Left lung (tissue), 10 donors: ENCODE results near the gene SUSD5. TPM values are rescaled to one million over a fixed set of nuclear protein-coding genes. Genes with fewer than 3 reads are reported as not detected.

ENCODE experiments used
- ATAC-seq: fragments of 200-7000 bp; cut with Tn5 transposase; one replicate; pipeline ENCODE4 v1.9.1; 2020; ENCODE audit warnings: moderate library complexity
- DNase-seq, 4 donors: peaks; one replicate each; pipeline ENCODE4 v3.0.0-alpha.2; 2013 to 2020
- H3K27ac ChIP-seq, 2 donors: fragments of 200-600 bp; sonication (generic) in 1 of 2; one replicate each; pipeline versions ENCODE4 v1.5.0 to v1.8.0; 2020 to 2021
- H3K27me3 ChIP-seq, 2 donors: fragments of 200-600 bp; sonication (generic) in 1 of 2; one replicate each; pipeline versions ENCODE4 v1.5.0 to v1.8.0; 2020 to 2021
- H3K36me3 ChIP-seq, 2 donors: fragments of 200-600 bp; sonication (generic) in 1 of 2; one replicate each; pipeline versions ENCODE4 v1.5.0 to v1.8.0; 2020 to 2021
- H3K4me1 ChIP-seq, 2 donors: fragments of 200-600 bp; one replicate each; pipeline ENCODE4 v1.8.0; 2021
- H3K4me3 ChIP-seq, 2 donors: fragments of 200-600 bp; sonication (generic) in 1 of 2; one replicate each; pipeline versions ENCODE4 v1.5.0 to v1.8.0; 2020 to 2021; ENCODE audit warnings: mild to moderate bottlenecking in 1 of 2
- H3K9me3 ChIP-seq, 2 donors: fragments of 200-600 bp; sonication (generic) in 1 of 2; one replicate each; pipeline versions ENCODE4 v1.5.0 to v1.8.0; 2020 to 2021
- CTCF ChIP-seq, 2 donors: fragments of 200-600 bp; sonication (generic) in 1 of 2; IDR thresholded peaks; one replicate each; pipeline versions ENCODE4 v1.5.0 to v1.8.0; 2021; ENCODE audit warnings: antibody characterized with exemption in 2 of 2
- intact Hi-C, 2 donors: fragments of 100-400 bp; cut with DNase I; formaldehyde crosslinking; loops; one replicate each; pipeline versions ENCODE4 v1.11.2 to v1.14.2; 2022
- polyA plus RNA-seq, 6 donors: library from polyadenylated mRNA; unstranded; fragments of 120-200 nt; gene quantifications; one replicate each; pipeline ENCODE4 v1.2.1, GENCODE V29; 2013; ENCODE audit not compliant: insufficient read length in 6 of 6
- total RNA-seq, 2 donors: library from RNA; stranded (reverse); fragmentation: NEBNext Ultra II Directional; extraction: Animal tissue kit (Norgen Biotek cat#: 25700); gene quantifications; one replicate each; pipeline ENCODE4 v1.2.1, GENCODE V29; 2021
- donor health status: DM: no; HTN: yes; CAD: no.
- donor health status: DM: no; HTN: no; CAD: no.

SUSD5 gene
- total and polyA plus RNA-seq, 8 donors, result 1.3 to 4.3 (median 3.0) TPM

- H3K36me3 ChIP-seq, result no peaks in the 10 kb centered on the region
- no peak for ATAC-seq
- intact Hi-C loops, result no loop called here
- H3K9me3 ChIP-seq, result no peaks in the 10 kb centered on the region
- no peak overlapping the region for H3K4me3 ChIP-seq
- TF ChIP-seq CTCF (IDR thresholded peaks at IDR 0.05), result no peak
- no peaks in the 10 kb centered on the region for H3K27me3 ChIP-seq
- no peaks in the 10 kb centered on the region for H3K4me1 ChIP-seq
- H3K27ac ChIP-seq, result no peak overlapping the region
- no peak for DNase-seq
These were observed 58.6 kb downstream of the SUSD5 start for GRCh38 chr3:33159981-33160380.

- intact Hi-C loops, result no loop called here
- no peak for ATAC-seq
- H3K4me1 ChIP-seq, result no peaks in the 10 kb centered on the region
These were observed 59.4 kb downstream of the SUSD5 start for GRCh38 chr3:33159234-33159633.

GRCh38 chr3:33155301-33155700 is 63.3 kb downstream of the SUSD5 start:
- Histone ChIP-seq H3K36me3 (no peaks in the 10 kb centered on the region), H3K27ac (no peak overlapping the region), H3K4me3 (no peak overlapping the region), H3K27me3 (no peaks in the 10 kb centered on the region), H3K9me3 (no peaks in the 10 kb centered on the region), H3K4me1 (no peaks in the 10 kb centered on the region)
- ATAC-seq, result no peak
- DNase-seq, result no peak
- intact Hi-C loops, result no loop called here
- TF ChIP-seq CTCF (IDR thresholded peaks at IDR 0.05), result no peak

More at GRCh38 chr3:33159234-33159633, 59.4 kb downstream of the SUSD5 start:
- Histone ChIP-seq H3K36me3 (no peaks in the 10 kb centered on the region), H3K9me3 (no peaks in the 10 kb centered on the region), H3K4me3 (no peak overlapping the region), H3K27ac (no peak overlapping the region), H3K27me3 (no peaks in the 10 kb centered on the region)
- no peak for DNase-seq
- TF ChIP-seq CTCF (IDR thresholded peaks at IDR 0.05), result no peak

- H3K27ac ChIP-seq, result no peak overlapping the region
- intact Hi-C loops, result no loop called here
These were observed 64.8 kb downstream of the SUSD5 start for GRCh38 chr3:33153782-33154181.

More at GRCh38 chr3:33153782-33154181, 64.8 kb downstream of the SUSD5 start:
- DNase-seq (no peak), ATAC-seq (no peak)
- no peak for TF ChIP-seq CTCF (IDR thresholded peaks at IDR 0.05)
- Histone ChIP-seq H3K4me1 (peaks cover 0 to 8% of the 10 kb centered on the region in 2 donors), H3K4me3 (no peak overlapping the region), H3K9me3 (no peaks in the 10 kb centered on the region), H3K27me3 (no peaks in the 10 kb centered on the region), H3K36me3 (no peaks in the 10 kb centered on the region)
